ENCODE results near the gene LXN. TPM values are rescaled to one million over a fixed set of nuclear protein-coding genes. Genes with fewer than 3 reads are reported as not detected.

LXN gene
- total RNA-seq = 91.6 and 126 TPM in 2 replicates

DNA sequence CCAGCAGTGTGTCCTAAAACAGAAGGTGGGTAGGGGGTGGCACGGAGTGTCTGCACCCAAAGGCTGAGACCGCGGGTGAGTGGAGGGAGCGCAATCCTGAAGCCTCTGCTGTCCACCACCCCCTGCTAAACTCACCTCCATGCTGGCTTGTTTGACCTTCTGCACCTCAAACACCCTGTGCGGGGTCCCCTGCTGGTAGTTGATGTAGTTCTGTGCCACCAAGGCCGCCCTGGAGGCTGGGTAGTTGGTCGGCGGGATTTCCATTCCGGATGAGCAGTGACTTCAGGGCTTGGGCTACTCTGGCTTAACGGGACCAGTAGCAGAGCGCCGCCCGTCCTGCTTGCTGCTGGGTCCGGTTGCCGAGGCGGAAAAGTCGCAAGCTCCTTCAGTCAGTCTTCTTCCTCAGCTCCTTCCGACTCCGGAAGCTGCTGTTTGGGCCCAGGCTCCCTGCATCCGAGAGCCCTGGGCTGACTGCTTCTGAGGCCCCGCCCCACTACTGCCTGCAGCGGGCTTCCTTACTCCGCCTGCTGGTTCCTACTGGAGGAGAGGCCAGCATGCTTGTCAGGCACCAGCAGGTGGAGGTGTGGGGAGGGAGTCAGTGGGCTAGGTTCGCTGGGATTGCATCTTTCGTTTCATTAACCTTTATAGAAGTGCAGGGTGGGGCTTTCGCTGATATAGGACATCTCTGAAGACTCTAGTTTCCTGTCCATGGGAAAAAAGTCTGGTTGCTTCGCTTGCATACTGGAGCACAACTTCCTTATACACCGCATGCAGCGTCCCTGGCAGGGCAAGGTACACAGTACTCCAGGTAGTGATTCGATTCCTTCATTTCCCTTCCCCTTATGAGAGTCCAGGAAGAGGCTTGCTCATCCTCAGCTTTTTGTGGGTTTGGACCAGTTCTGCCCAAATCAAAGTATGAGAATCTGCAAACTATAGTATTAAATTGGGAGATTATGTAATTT is at the start of gene LXN:
LXN (minus strand) TSS at position 434 of the 962 bp plus-strand sequence; CDS start at position 264, 170 bp downstream.

DNA sequence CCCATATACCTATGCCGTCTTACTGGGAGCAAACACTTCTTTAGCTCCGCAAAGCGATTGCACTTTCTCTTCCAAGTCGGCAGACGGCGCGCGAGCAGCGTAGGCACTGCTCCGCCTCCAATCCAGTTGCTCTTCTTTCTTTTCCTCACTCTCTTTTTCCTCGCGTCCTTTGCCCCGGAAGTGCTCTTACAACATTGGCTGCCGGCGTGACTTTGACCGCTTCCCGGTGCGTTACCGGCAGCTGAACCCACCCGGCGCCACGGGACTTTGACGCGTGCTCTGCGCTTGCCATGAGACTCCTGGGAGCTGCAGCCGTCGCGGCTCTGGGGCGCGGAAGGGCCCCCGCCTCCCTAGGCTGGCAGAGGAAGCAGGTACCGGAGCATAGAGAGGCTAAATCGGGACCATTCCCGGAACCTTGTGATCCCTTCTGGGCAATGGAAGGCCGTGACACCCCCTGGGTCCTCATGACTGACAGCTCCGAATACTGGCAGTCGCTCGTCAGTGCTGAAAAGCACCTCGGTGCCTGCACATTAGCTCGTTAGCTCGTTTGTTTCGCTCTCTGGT is 28.0 kb downstream of the LXN start, which contains the start of gene GFM1:
GFM1 (plus strand) TSS at position 183 of the 564 bp plus-strand sequence; CDS start at position 291, 108 bp downstream.

Other genes with a start within 250 kb of the LXN start
- gene MLF1, start 101.5 kb downstream of the LXN start, total RNA-seq = 7.9 and 9.7 TPM in 2 replicates
- gene GFM1, start 28.1 kb downstream of the LXN start, total RNA-seq = 57.5 and 78.0 TPM in 2 replicates
- 1.1 and 27.3 TPM in 2 replicates for gene RARRES1, start 59.8 kb upstream of the LXN start, total RNA-seq
- 57.8 and 121 TPM in 2 replicates for gene MFSD1, start 129.4 kb upstream of the LXN start, total RNA-seq

All from epithelial cell of umbilical artery (primary cell).